CD4-positive, alpha-beta T cell treated with Interleukin-4 for 1 hour (primary cell): ENCODE results near the gene NBPF20.
"Not testable (repeated sequence)": the region's sequence is repeated elsewhere in the genome, so short reads cannot be mapped to it uniquely, and the experiment has no call there.

Experiments
- DNase-seq, 2 donors: peaks; one replicate each; pipeline ENCODE4 v3.0.0-alpha.2; 2020 to 2022

The NBPF20 gene, protein sequence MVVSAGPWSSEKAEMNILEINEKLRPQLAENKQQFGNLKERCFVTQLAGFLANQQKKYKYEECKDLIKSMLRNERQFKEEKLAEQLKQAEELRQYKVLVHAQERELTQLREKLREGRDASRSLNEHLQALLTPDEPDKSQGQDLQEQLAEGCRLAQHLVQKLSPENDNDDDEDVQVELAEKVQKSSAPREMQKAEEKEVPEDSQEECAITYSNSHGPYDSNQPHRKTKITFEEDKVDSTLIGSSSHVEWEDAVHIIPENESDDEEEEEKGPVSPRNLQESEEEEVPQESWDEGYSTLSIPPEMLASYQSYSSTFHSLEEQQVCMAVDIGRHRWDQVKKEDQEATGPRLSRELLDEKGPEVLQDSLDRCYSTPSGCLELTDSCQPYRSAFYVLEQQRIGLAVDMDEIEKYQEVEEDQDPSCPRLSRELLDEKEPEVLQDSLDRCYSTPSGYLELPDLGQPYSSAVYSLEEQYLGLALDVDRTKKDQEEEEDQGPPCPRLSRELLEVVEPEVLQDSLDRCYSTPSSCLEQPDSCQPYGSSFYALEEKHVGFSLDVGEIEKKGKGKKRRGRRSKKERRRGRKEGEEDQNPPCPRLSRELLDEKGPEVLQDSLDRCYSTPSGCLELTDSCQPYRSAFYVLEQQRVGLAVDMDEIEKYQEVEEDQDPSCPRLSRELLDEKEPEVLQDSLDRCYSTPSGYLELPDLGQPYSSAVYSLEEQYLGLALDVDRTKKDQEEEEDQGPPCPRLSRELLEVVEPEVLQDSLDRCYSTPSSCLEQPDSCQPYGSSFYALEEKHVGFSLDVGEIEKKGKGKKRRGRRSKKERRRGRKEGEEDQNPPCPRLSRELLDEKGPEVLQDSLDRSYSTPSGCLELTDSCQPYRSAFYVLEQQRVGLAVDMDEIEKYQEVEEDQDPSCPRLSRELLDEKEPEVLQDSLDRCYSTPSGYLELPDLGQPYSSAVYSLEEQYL (N-terminal part only)

GRCh38 chr1:145425436-145426029 is at the start of gene NBPF20:
NBPF20 (minus strand) TSS chr1:145425603; CDS start chr1:145405272, 20,331 bp downstream.
- peak; percentile 77 to 80 for DNase-seq

GRCh38 chr1:145474837-145475368 is 49.5 kb upstream of the NBPF20 start:
- not testable (repeated sequence) for DNase-seq

- DNase-seq = not testable (repeated sequence)
These were observed 47.3 kb upstream of the NBPF20 start for GRCh38 chr1:145472731-145473130.

GRCh38 chr1:145471365-145471764 is 46.0 kb upstream of the NBPF20 start:
- DNase-seq = not testable (repeated sequence)

DNA sequence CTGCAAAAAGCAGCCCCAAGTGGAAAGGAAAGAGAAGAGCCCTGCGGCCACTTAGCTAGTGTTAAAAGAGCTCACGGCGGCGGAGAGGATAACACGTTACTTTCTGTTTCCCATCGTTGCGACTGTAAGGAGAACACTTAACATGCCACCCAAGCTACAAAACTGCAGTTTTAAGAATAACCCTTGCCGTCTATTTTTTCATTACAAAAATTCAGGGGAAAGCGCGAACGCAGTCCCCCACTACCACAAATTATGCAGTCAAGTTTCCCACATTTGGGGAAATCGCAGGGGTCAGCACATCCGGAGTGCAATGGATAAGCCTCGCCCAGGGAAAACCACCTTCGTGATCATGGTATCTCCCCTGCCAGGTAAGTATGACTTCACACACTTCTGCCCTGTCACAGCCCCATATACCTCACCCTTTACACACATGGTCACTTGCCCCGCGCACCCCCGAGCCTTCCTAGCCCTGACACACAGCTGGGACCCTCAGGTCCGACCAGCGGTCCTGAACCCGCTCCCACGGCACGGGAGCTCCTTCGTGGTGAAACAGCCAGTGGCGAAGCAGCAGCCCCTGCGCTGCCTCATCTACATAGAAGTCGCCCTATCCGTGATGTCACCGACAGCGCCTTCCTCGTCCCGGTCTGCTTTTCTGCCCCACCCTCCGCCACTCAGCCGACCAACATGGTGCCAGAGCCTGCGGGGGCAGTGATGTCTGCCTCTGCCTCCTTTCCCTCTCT is 40.2 kb upstream of the NBPF20 start:
- peak; percentile 89 to 91 for DNase-seq

- DNase-seq = peak in 1 of 2 donors; percentile 19
These were observed 39.4 kb upstream of the NBPF20 start for GRCh38 chr1:145464708-145465336.

DNA sequence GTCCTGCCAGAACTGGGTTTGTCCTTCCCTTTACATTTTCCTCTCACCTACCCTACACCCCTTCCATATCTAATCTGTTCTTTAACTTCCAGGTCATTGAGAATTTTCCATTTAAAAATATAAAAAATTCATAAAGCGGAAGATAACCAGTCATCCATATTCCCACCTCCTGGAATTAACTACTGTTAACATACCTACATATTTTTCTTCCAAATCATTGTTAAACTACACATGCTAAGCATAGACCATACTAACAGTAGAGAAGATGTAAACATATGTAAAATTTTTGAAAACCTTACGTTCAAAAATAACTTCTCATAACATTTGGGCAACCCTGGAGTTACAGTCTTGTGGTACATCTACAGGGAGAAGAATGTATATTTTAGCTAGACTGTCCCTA is 38.6 kb upstream of the NBPF20 start:
- DNase-seq = not testable (repeated sequence)

DNA sequence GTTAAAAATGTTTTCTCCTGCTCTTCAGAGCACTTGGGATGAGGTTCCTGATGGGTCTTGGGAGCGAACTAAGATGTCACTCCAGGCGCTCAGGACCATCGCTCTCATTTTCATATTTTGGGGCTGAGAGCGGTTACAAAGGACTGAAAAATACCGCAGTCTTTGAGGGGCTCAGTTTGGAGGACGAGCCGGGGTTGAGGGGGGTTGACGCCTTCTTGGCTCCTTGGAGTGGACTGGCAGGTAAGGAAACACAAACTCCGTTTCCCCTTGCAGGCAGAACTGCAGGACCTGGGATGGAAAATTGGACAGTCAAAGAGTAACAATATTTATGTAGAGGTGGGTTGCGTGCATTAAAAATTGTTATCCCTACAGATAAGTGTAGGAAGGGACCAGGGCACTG is 35.3 kb upstream of the NBPF20 start:
- DNase-seq = not testable (repeated sequence)

GRCh38 chr1:145460048-145460447 is 34.6 kb upstream of the NBPF20 start:
- not testable (repeated sequence) for DNase-seq

DNA sequence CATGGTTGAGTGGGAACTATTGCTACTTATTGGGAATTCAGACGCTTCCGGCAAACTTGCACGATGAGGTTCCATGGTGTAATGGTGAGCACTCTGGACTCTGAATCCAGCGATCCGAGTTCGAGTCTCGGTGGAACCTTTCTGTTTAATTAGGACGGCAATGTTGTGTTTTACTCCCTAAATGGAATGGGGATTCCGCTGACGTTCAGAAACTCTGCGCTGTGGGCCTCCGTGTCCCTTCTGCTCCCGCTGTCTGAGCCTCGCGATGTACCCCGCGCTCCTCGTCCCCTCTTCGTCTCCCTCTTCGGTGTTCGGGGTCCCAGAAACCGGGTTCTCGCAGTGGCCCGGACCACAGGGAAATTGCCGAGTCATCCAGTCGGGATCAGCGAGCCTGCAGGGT is 34.2 kb upstream of the NBPF20 start:
- DNase-seq = not testable (repeated sequence)

DNA sequence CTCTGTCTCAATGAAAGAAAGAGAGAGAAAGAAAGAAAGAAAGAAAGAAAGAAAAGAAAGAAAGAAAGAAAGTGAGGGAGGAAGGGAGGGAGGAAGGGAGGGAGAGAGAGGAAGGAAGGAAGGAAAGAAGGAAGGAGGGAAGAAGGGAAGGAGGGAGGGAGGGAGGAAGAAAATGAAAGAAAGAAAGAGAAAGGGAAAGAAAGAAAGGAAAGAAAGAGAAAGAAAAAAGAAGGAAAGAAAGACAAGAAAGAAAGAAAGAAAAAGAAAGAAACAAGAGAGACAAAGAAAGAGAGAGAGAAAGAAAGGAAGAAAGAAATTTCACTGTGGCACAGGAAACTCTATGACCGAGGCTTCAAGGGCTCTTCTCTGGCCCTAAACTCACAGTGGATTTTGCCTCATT is 33.7 kb upstream of the NBPF20 start:
- not testable (repeated sequence) for DNase-seq

- not testable (repeated sequence) for DNase-seq
These were observed 29.4 kb upstream of the NBPF20 start for GRCh38 chr1:145454824-145455177.

DNA sequence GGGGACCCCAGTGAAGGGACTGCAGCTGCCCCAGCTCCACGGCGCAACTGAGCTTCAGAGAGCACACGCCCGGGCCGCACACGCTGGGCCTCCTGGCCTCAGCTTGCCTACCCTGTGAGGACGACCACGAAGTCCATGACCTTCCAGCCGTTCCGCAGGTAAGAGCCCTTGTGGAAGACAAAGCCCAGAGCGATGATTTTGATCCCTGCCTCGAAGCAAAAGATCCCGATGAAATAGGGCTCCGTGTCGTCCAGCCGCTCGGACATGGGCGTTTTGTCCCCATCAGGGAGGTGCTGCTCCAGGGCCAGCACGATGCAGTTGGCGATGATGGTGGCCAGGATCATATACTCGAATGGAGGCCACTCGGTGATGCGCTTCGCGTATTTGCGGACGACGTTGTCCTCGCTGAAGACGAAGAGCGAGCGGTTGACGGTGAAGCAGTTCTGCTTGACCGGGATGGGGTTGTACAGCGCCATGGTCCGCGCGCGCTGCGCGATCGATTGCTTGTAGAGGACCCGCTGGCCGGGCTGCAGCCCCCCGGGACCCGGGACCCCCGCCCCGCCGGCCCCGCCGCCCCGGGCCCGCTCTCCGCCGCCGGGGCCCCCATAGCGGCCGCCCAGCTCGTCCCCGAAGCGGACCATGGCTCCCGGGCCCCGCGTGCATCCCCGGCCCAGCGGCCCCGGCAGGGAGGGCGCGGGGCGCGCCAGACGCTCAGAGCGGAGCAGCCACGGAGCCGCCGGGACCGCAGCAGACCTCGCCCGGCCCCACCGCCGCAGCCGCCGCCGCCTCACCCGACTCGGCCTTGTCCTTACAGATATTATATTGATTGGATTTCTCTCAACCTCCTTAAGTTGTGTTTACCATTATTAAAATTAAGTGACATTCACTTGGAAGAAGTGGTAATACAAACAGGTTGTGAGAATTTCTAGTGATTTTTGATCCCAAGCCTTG is 28.7 kb upstream of the NBPF20 start:
- not testable (repeated sequence) for DNase-seq

- not testable (repeated sequence) for DNase-seq
These were observed 27.1 kb upstream of the NBPF20 start for GRCh38 chr1:145452506-145452905.

- not testable (repeated sequence) for DNase-seq
These were observed 26.5 kb upstream of the NBPF20 start for GRCh38 chr1:145451914-145452313.

- not testable (repeated sequence) for DNase-seq
These were observed 19.8 kb upstream of the NBPF20 start for GRCh38 chr1:145445219-145445618.

- DNase-seq = not testable (repeated sequence)
These were observed 16.9 kb upstream of the NBPF20 start for GRCh38 chr1:145442340-145442739.

GRCh38 chr1:145431363-145432256 is 6.2 kb upstream of the NBPF20 start:
- DNase-seq = not testable (repeated sequence)

DNA sequence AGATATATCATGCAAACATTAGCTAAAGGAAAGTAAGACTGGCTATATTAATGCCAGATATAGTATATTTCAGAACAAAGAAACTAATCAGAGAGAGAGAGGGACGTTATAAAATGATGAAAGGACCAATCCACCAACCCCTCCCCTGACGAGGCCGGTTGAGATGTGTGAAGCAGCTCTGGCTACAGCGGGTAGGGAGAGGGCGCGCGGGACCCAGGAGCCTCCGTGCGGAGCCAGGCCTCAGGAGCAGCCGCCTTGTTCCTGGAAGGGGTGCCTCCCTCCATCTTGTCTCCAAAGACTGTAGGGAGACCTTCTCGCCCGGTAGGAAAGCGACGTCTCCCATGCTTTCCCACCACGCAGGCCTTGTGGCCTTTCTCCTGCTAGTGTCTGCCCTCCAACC is 5.4 kb upstream of the NBPF20 start:
- DNase-seq = not testable (repeated sequence)
